KBM-7 (cell line): ENCODE results near the gene GJB6.
"Not testable (repeated sequence)": the region's sequence is repeated elsewhere in the genome, so short reads cannot be mapped to it uniquely, and the experiment has no call there.

Experiments
- DNase-seq: peaks from one replicate; pipeline ENCODE4 v3.0.0-alpha.2; 2015
- in situ Hi-C: fragments of 300-500 bp; cut with MboI; formaldehyde crosslinking; loops from 2 replicates; pipeline ENCODE4 v1.14.3; 2020; ENCODE audit warnings: low sequenced_read_pairs, low pct_unique_long_range_greater_than_20kb, mixed read lengths

Gene GJB6

DNA sequence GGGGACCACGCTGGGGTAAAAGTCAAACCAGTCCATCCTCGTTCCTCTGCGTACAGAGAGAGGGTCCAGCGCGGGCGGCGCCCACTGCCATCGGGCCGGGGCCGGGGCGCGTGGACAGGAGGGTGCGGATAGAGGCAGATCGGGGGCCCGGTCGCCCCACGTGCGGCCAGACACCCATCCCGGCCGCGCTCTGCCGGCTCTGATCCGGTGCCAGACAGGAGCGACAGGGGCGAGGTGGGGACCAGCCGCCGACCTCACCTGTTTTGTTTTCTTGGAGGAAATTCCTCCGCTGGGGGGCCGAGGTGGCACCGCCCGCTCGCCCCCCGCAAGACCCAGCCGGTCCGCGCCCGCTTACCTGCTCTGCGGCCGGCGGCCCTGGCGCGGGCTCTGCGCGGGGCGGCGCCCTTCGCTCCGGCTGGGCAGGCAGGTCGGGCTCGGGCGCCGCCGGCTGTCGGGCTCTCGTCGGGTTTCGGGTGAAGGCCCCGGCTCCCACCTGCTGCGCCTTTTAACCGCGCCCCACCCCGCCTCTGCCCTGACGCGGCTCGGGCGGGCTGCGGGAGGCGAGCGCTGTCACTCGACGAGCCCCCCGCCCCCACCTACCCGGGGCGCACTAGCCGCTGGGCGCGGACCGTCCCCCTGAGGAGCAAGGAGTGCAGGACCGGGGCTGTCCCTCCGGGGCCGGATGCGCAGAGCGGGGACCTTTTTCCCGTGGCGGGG is at the start of gene GJB6:
Gene GJB6 (minus strand): TSS at position 481 of the 717 bp plus-strand sequence. CDS start 8,839 bp downstream, outside the sequence.
- in situ Hi-C loops: no loop called here
- DNase-seq: no peak

DNA sequence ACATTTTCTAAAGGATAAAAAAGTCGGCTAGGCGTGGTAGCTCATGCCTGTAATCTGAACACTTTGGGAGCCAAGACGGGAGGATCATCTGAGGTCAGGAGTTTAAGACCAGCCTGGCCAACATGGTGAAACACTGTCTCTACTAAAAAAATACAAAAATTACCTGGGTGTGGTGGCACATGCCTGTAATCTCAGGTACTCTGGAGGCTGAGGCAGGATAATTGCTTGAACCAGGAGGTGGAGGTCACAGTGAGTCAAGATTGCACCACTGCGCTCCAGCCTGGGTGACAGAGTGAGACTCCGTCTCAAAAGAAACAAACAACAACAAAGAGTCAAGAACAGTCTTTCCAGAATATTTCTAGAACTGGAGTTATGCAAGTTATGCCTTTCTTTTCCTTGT is 44.8 kb upstream of the GJB6 start:
- DNase-seq, in situ Hi-C loops: not testable (repeated sequence)

DNA sequence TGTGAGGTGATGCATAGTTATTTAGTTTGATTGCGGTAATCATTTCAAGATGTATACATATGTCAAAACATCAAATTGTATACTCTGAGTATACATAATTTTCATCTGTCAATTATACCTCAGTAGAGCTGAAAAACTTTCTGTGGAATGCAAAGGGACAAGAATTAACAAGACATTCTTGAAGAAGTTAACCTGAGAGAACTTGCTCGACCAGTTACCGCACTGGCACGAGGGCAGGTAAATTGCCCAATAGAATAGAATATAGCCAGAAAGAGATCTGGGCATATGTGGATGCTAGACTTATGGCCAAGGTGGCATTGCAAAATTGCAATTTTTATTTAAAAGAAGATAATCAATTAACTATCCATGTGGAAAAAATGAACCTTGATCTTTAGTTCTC is 42.3 kb upstream of the GJB6 start:
- in situ Hi-C loops: no loop called here
- DNase-seq: no peak

DNA sequence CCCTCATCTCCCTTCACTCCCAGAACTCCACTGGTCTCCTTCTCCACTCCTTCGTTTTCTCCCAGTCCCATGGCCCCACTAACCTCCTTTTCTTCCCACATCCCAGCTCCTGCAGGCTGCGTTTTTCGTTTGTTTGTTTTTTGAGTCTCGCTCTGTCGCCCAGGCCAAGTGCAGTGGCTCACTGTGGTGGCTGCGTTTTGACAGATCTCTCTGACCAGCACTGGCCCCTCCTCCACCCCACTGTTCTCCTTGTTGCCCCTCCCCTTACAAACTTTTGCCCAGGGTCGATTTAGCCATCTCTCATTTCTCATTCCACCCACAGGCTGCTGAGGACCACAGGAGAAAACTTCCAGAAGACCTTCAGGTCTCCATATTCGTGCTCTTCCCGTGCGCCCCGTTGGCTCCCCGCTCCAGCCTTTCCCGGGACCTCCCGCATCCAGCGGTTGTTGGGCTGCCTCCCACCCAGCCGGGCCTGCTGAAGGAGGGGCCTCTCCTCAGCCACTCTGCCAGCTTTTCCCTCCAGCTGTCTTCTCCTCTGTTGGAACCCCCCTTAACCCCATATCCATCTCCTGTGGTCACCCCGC is 40.6 kb upstream of the GJB6 start:
- in situ Hi-C loops: no loop called here
- no peak for DNase-seq

DNA sequence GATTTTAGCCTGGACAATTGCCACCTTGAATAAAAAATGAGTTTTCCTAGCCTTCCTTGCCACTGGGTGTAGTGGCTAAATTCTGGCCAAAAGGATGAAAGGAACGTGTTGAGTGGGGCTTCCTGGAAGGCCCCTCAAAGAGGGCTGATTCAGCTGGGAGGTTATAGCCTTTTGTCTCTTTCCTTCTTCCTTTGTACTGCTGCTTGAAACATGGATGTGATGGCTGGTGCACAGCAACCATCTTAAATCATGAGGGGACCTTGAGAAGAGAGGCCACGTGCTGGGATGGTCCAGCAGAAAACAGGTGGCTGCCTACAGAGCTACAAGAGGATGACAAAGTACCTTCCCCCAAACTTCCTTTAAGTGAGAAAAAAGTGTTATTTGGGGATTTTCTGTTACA is 40.0 kb upstream of the GJB6 start:
- no peak for DNase-seq
- in situ Hi-C loops: no loop called here

DNA sequence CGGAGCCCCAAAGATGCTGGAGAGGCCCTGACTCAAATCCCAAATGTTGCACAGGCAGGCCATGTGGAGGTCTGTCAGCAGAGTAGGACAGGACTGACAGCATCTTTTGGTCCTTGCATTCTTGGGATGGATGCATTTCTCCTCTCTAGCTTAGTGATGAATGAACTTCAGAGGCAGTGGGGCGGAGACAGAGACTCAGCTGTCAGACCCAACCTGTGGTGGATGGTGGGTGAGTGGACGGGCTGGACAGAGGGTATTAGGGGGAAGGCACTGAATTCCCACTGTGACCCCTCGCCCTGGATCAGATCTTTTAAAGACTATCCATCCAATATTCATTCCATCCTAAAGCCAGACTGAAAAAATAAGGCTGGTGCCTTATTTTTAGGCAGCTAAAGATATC is 39.3 kb upstream of the GJB6 start:
- no peak for DNase-seq
- in situ Hi-C loops: no loop called here

DNA sequence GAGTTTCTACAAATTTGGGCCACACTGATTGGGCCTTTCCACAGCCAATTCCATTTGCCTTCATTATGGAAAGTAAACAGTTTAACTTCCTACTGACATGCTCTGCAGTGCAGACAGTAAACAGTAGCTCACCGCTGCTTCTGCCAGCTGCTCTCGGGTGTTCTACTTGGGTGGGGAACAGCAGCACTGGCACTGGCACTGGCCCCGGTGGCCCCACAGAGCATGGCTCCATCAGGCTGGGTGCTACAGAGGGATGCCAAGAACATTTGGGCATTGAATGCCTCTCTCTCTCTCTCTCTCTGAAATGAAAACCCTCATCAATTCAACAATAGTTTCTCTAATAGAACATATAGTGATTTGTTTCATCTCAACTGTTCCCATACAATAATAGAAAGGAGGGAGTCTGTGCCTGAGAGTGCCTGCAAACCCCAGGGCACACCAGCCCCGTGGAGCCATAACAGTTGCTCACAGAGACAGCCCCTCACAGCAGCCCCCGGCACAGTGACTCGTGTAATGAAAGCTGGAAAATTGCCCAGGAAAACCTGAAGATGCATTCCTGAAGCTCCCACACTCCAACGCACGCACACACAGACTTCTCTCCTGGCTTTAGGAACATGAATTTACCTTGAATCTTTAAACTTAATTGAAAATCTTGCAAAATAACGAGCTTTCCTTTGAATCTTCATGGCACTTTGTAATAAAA is 38.2 kb upstream of the GJB6 start:
- in situ Hi-C loops: no loop called here
- no peak for DNase-seq

DNA sequence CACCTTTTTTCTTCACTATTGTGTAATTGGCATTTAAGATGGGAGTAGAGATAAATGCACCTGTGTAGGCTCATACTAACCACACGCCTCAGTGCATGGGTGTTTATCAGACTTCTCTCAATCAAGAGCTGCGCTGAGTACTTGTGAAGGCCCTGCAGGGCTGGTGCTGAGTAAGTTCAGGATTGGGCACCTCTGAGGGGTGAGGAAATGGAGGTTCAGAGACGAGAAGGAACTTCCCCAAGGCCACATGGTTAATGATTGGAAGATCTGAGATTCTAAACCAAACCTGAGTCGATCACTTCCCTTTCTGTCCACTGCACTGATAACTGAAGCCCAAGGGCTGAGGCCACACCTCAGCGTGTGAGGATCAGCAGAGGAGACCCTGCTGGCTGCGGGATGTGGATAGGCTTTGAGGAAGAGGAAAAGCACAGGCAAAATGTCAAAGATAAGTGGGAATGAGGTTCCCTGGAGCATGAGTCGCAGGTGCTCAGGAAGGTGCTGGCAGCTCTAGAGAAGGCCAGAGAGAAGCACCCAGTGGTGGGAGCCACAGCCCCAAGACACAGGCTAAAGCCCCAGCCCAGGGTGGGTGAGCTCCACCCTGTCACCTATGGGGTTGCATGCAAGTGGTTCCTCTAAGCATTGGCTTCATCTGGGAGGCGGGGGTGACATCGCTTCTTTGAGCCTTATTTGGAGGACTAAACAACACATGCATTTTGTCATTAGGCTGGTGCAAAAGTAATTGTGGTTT is 32.3 kb upstream of the GJB6 start:
- DNase-seq: no peak

DNA sequence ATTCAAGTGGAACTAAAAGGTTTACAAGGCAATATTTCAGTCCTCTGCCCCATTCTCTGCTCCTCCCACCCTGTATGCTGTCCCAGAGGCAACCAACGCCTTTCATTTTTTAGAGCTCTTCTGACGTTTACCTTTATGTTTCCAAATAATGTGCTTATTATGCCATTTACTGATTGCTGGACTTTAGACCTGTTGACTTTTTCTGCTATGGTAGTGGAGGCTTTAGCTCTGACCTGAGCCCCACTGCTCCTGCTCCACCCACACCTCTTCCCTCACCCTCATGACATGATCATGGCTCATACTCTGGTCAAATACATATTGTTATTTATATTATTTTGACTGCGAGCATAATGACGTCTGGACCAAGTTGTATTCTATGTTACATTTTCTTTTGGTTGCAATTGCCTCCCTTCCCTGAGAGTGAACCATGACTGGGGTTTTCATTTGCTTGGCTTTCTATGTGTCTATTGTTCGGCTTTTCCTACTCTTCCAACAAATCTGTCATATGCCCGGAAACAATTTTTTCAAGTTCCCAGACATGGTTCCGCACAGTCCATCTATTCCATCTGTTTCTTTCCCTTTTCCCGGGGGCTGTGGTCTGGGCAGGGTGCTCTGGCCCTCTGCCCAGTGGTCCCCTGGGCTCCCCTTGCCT is 31.4 kb upstream of the GJB6 start:
- no peak for DNase-seq
- in situ Hi-C loops: no loop called here

More for the DNA sequence above, 32.3 kb upstream of the GJB6 start:
- in situ Hi-C loops: no loop called here

DNA sequence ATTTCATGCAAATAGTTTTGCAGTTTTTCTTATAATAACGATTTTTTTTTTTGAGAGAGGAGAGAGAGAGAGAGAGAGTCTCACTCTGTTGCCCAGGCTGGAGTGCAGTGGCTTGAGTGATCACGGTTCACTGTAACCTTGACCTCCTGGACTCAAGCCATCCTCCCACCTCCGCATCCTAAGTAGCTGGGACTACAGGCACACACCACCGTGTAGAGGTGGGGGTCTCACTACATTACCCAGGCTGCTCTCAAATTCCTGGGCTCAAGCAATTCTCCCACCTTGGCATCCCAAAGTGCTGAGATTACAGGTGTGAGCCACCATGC is 26.8 kb upstream of the GJB6 start:
- in situ Hi-C loops: no loop called here
- no peak for DNase-seq

DNA sequence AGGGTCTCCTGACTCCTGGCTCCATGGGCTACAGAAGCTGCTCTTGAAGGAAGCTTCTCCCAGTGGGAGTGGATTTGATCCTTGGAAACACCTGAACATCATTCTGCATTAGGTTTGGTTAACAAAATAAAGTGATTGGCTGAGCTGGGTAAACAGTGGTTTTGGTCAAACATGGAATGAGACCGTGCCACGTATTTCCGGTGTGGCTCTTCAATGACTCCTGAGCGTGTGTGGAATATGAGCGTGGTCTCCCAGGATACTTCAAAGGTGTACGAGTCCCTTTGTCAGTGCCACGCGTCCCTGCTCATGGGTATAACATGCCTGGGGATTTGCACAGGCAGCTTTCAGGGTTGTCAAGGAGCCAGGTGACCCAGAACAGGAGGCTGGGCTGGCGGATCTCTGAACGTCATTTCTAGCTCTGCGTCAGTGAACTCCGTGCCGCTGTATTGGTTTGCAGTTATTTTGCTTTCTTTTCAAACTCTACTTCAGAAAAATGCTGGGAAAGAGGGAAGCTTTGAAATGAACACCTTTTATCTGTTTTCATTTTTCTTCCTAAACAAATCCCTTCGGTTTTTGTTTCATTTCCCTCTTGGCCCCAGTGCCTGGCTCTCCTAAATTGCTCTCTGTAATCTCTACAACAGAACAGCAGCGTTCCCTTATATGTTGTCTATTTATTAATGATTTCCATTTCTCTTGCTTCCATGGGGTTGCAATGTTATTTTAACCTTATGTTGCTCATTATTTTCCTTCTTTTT is 26.3 kb upstream of the GJB6 start:
- no peak for DNase-seq
- in situ Hi-C loops: no loop called here

DNA sequence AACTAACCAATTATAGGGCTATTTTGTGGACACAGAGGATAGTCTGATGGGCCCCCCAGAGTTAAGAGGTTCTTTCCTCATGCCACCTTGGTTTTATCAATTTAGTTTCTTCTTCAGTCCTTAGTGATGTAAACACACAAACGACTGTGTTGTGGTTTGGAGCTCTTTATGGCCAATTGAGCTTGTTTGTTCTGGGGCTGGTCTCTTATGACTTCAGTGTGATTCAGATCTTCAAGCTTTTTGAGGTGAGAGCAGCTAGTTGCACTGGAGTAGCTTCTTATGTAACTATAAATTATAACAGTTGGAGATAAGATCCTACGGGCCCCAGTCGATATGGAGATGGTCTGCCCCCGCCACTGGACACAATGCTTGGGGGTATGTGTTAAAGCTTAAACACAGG is 22.0 kb upstream of the GJB6 start:
- in situ Hi-C loops: no loop called here
- DNase-seq: no peak

DNA sequence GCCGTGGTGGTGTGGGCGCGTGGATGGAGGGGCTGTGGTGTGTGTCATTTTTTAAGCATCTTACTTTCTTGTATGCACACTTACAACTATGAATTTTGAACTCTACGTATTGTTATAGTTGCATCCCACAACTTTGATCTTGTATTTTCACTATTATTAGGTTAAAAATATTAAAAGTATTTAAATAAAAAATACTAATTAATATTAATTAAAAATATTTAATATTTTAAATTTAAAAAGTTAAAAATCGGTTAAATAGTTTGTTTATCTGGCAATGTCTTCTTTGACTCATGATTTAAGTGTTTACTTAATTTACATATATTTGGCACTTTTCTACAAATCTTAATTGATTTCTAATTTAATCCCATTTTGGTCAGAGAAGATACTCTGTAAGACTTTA is 17.8 kb upstream of the GJB6 start:
- in situ Hi-C loops: no loop called here
- no peak for DNase-seq

DNA sequence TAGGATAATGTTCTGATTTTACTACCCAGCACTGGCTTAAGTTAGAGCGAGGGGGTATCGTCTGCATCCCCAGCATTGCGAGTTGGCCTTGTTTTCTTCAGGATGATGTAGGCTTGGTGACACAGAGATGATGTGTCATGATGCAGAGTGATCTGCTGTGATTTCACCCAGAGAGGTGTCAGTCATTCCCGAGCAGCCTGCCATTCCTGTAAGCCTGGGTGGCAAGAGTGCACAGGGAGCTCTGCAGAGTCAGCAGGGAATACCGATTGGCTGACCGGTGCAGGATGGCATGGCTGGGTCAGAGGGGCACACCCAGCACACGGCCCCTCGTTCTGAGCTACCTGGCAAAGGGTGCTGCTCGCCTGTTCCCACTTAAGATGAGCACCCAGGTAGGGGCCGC is 15.8 kb upstream of the GJB6 start:
- in situ Hi-C loops: no loop called here
- no peak for DNase-seq

DNA sequence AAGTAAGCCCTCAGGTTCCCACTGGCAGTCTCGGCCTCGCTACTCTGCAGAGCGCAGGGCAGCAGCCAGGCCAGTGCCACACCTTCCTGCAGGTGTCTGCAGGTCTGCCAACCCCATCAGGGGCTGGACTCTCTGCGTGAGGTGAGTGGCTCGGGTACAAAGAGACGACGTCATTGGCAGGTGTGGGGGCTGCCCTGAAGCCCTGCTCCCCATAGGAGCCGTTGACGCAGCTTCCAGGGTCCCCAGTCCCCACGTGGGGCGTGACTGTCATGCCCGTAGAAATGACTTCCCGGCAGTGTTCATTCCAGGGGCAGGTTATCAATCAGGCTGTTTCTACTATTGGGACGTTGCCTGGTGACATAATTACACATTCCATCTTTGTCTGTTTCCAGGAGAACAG is 15.3 kb upstream of the GJB6 start:
- DNase-seq: no peak
- in situ Hi-C loops: no loop called here

DNA sequence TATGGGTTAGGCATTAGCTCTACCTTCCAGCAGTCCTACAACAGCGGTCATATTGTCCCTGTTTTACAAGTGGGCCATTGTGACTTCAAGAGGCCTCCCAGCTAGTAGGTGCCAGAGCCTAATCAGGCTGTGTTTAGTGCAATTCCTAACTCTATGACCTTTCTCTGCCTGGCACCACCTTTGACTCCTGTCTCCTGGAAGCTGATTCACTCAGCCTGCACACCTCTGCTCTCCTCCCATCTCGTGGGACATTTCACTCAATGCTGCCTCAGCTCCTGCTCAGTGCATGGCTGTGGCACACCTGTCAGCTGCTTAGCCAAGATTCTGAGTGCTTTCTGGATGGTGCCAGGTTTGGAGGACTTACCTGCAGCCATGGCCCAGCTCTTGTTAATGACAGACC is 9.5 kb upstream of the GJB6 start:
- in situ Hi-C loops: no loop called here
- DNase-seq: no peak

DNA sequence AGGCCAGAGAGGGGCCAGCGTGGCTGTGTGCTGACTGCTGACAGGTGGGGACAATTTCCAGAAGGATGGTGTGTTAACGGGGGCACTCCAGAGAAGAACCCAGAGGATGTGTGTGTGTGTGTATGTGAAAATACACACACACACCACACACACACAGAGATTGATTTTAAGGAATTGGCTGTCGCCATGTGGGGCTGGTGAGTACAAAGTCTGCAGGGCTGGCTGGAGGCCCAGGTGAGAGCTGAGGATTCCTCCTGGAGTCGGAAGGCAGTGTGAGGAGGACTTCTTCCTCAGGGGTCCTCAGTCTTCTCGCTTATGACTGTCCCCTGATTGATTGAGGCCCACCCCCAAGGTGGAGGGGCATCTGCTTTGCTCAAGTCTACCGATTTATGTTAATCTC is 7.6 kb upstream of the GJB6 start:
- in situ Hi-C loops: no loop called here
- DNase-seq: no peak

DNA sequence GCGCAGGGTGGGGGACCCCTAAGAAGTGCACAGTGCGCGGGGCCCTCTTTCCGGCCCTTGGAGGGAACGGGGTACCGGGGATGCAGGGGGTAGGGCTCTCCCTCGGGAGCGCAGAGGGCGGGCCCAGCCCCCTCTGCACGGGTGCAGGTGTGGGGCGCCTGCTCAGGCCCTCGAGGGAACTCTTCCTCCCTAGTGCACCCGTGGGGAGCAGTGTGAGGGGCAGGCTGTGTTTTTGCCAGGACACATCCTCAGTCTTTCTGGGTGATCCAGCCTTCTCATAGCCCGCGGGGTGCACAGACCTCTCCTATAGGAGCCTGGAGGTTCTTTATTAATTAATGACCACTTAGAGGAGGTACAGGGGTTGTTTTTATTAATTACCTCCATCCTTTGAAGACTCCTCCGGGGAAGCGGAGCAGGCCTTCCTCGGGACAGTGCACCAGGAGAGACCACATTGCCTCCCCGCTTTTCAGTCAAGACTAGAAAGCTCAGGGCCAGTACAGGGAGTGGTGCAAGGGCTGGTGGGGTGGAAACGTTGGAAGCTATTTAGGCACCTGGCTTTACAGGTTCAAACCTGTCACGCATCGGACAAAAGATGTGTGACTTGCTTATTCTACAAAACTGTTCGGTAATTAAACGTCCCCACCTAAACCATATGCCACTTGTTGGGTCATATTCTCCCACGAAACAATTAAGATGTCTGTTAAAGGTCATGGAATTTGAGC is 598 bp upstream of the GJB6 start:
- DNase-seq: no peak
- in situ Hi-C loops: no loop called here
